Esophagus muscularis mucosa (tissue), 4 donors: Measurements from ENCODE around the gene MRPS24. TPM values are rescaled to one million over a fixed set of nuclear protein-coding genes. Genes with fewer than 3 reads are reported as not detected.

Experiments
- DNase-seq: peaks from one replicate; pipeline ENCODE4 v3.0.0-alpha.2; 2017; ENCODE audit errors: extremely low spot score
- H3K27ac ChIP-seq, 4 donors: fragments of 200-600 bp; sonication (generic); replicated peaks in 1 of 4; 1 replicate in 3 of 4; 2 replicates in 1 of 4; pipeline ENCODE4 v1.5.1; 2016 to 2019; ENCODE audit warnings: mild to moderate bottlenecking in 1 of 4
- H3K27me3 ChIP-seq, 4 donors: fragments of 200-600 bp; sonication (generic); one replicate each; pipeline versions ENCODE4 v1.5.1 to v1.6.0; 2016 to 2019
- H3K36me3 ChIP-seq, 4 donors: fragments of 200-600 bp; sonication (generic); one replicate each; pipeline ENCODE4 v1.5.1; 2016 to 2019
- H3K4me1 ChIP-seq, 4 donors: fragments of 200-600 bp; sonication (generic); one replicate each; pipeline ENCODE4 v1.5.1; 2016 to 2019
- H3K4me3 ChIP-seq, 4 donors: fragments of 200-600 bp; sonication (generic); 1 replicate in 2 of 4; 2 replicates in 2 of 4; pipeline ENCODE4 v1.5.1; 2016 to 2019; ENCODE audit warnings: mild to moderate bottlenecking in 4 of 4, moderate library complexity in 1 of 4
- H3K9me3 ChIP-seq, 4 donors: fragments of 200-600 bp; sonication (generic); 1 replicate in 3 of 4; 2 replicates in 1 of 4; pipeline ENCODE4 v1.5.1; 2016 to 2019
- EP300 ChIP-seq: sonication (generic); formaldehyde crosslinking; IDR thresholded peaks from one replicate; pipeline ENCODE4 v1.6.1; 2017; ENCODE audit warnings: antibody characterized with exemption
- POLR2A ChIP-seq: fragments of 450-650 bp; IDR thresholded peaks from one replicate; pipeline ENCODE4 v1.6.1; 2017; ENCODE audit warnings: antibody characterized with exemption, moderate library complexity, mild to moderate bottlenecking, low read depth
- POLR2AphosphoS5 ChIP-seq, 2 donors: sonication (generic); formaldehyde crosslinking; IDR thresholded peaks; one replicate each; pipeline ENCODE4 v1.6.1; 2017; ENCODE audit warnings: antibody characterized with exemption in 2 of 2
- WGBS: methylation state at CpG from one replicate; pipeline ENCODE4 v1.1.5; 2018; 5-methylcytosine and 5-hydroxymethylcytosine counted together
- intact Hi-C: fragments of 100-400 bp; cut with DNase I; formaldehyde crosslinking; loops from one replicate; pipeline ENCODE4 v1.15.1; 2023
- total RNA-seq, 4 donors: library from RNA; depleted of rRNA; stranded (reverse); fragments of >200 nt; gene quantifications; one replicate each; pipeline versions ENCODE4 v1.1.0 to v1.2.1, GENCODE V29; 2016
- TF ChIP-seq, protein P1 (sequence below), 3 experiments: fragments of 200-600 bp in 2 of 3; fragments of 450-650 bp in 1 of 3; sonication (generic) in 2 of 3; IDR thresholded peaks; one replicate each; pipeline ENCODE4 v1.5.1; 2017 to 2019; ENCODE audit warnings: antibody characterized with exemption in 3 of 3, mild to moderate bottlenecking in 2 of 3, moderate library complexity in 1 of 3

The MRPS24 gene
- total RNA-seq, 4 donors from 2014 or later: 72.2 to 93.3 (median 76.2) TPM

DNA sequence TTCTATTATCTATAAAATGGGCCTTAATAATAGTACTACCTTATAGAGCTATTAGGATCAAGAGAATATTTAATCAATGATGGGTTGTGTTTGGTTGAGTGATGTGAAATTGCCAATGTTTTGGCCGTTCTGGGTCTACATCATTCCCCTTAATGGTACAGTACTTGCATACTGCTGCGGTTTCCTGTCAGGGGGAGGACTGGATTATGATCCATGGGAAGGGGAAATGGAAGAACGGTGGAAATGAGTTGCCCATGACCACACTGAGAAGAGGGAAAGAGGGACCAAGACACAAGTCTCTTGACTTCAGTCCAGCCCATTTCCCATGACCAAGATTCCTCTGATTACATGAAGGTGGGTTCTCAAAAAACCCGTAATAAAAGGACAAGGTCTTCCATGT lies 999 bp upstream of the MRPS24 start:
- intact Hi-C loops: loop anchor here (5.0 kb wide), 1 partner anchor 37 kb away; the partner anchor contains the start of gene URGCP
- H3K4me3 ChIP-seq: peak overlapping the region in 3 of 4 donors; percentile 87 to 96 (median 92)

DNA sequence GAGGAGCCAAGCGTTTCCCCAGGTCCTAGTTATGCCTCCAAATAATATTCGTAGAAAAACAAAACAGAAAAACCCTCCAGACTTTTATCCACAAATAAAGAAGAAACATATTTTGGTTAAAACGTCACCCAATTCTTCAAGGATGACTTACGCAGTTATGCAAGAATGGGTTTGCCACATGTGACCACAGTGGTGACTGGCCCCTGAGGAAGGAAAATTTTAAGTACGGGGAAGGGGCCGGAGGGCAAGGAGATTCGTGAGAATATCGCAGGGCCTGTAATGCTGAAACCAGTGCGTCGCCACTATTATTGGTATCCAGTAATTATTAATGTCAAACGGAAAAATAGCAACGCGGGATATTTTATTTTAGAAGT lies 537 bp upstream of the MRPS24 start:
- DNase-seq: no peak
- no peaks in the 10 kb centered on the region for H3K27me3 ChIP-seq
- H3K4me1 ChIP-seq: peaks cover 30 to 42% (median 41%) of the 10 kb centered on the region in 4 donors
- no peaks in the 10 kb centered on the region for H3K9me3 ChIP-seq
- peaks cover 14 to 35% (median 23%) of the 10 kb centered on the region in 4 donors for H3K36me3 ChIP-seq
- H3K4me3 ChIP-seq: peak overlapping the region; percentile 87 to 96 (median 94)
- intact Hi-C loops: loop anchor here (5.0 kb wide), 1 partner anchor 37 kb away; the partner anchor contains the start of gene URGCP
- peak overlapping the region; percentile 85 to 93 (median 90) for H3K27ac ChIP-seq
- TF ChIP-seq POLR2AphosphoS5 (IDR thresholded peaks at IDR 0.05): peak in 1 of 2 donors; percentile 44
- TF ChIP-seq, protein P1, sequence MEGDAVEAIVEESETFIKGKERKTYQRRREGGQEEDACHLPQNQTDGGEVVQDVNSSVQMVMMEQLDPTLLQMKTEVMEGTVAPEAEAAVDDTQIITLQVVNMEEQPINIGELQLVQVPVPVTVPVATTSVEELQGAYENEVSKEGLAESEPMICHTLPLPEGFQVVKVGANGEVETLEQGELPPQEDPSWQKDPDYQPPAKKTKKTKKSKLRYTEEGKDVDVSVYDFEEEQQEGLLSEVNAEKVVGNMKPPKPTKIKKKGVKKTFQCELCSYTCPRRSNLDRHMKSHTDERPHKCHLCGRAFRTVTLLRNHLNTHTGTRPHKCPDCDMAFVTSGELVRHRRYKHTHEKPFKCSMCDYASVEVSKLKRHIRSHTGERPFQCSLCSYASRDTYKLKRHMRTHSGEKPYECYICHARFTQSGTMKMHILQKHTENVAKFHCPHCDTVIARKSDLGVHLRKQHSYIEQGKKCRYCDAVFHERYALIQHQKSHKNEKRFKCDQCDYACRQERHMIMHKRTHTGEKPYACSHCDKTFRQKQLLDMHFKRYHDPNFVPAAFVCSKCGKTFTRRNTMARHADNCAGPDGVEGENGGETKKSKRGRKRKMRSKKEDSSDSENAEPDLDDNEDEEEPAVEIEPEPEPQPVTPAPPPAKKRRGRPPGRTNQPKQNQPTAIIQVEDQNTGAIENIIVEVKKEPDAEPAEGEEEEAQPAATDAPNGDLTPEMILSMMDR (IDR thresholded peaks at IDR 0.05): no peak
- no peak for TF ChIP-seq POLR2A
- no peak for TF ChIP-seq EP300
- WGBS: 40% methylated on average over 13 of the region's 13 CpGs

More for the DNA sequence above, 999 bp upstream of the MRPS24 start:
- H3K4me1 ChIP-seq: peaks cover 30 to 42% (median 41%) of the 10 kb centered on the region in 4 donors
- TF ChIP-seq POLR2AphosphoS5 (IDR thresholded peaks at IDR 0.05): no peak
- TF ChIP-seq POLR2A: no peak
- TF ChIP-seq EP300: no peak
- TF ChIP-seq, protein P1 (IDR thresholded peaks at IDR 0.05): no peak
- H3K27me3 ChIP-seq: no peaks in the 10 kb centered on the region
- H3K27ac ChIP-seq: peak overlapping the region; percentile 85 to 93 (median 90)
- no peak for DNase-seq
- H3K36me3 ChIP-seq: peaks cover 14 to 37% (median 27%) of the 10 kb centered on the region in 4 donors
- no peaks in the 10 kb centered on the region for H3K9me3 ChIP-seq
- 86% methylated on average over 4 of the region's 4 CpGs for WGBS

DNA sequence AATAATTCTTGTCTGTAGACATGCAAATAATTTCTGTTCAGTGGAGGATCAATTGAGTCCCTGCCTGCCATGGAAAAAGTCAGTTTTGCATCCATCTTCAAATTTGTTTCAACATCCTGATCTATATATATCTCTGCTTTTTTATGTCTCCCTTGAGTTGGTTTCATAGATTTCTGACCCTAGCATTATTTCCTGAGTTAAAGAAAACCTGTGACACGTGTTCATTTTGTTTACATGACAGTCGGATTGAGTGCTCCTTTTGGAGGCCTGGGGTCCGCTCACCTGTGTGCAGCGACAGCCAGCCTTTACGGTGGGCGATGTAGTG lies 674 bp downstream of the MRPS24 start:
- H3K27ac ChIP-seq: peak overlapping the region; percentile 85 to 93 (median 90)
- intact Hi-C loops: no loop called here
- no peaks in the 10 kb centered on the region for H3K9me3 ChIP-seq
- no peak for DNase-seq
- TF ChIP-seq, protein P1 (IDR thresholded peaks at IDR 0.05): no peak
- TF ChIP-seq POLR2A: no peak
- TF ChIP-seq POLR2AphosphoS5 (IDR thresholded peaks at IDR 0.05): no peak
- TF ChIP-seq EP300: no peak
- H3K4me3 ChIP-seq: peak overlapping the region; percentile 87 to 96 (median 94)
- H3K4me1 ChIP-seq: peaks cover 30 to 41% (median 39%) of the 10 kb centered on the region in 4 donors
- peaks cover 14 to 28% (median 22%) of the 10 kb centered on the region in 4 donors for H3K36me3 ChIP-seq
- H3K27me3 ChIP-seq: no peaks in the 10 kb centered on the region
- 0% methylated on average over 6 of the region's 6 CpGs for WGBS

DNA sequence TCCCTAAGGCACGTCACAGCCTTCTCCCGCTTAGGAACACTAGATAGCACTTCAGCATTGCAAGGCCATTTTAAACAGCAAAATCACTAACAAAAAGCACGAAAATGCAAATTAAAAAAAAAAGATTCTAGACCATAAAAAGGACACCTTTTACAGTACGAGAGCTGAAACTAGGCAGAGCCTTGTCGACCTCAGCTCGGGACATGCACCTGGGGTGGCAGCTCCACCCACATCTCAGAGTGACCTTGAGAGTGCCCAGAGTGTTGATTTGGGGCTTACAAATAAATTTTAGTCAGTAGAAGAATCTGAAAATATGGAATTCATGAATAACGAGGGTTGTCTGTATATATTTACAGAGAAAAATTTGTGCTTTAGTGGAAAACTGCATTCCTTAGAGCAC lies 1.1 kb downstream of the MRPS24 start:
- intact Hi-C loops: no loop called here
- H3K4me1 ChIP-seq: peaks cover 29 to 38% (median 35%) of the 10 kb centered on the region in 4 donors
- H3K4me3 ChIP-seq: peak overlapping the region; percentile 87 to 96 (median 94)
- TF ChIP-seq POLR2AphosphoS5 (IDR thresholded peaks at IDR 0.05): no peak
- TF ChIP-seq, protein P1 (IDR thresholded peaks at IDR 0.05): no peak
- no peak for TF ChIP-seq EP300
- no peak for TF ChIP-seq POLR2A
- no peaks in the 10 kb centered on the region for H3K9me3 ChIP-seq
- H3K27ac ChIP-seq: peak overlapping the region in 1 of 4 donors; percentile 93
- 75% methylated on average over 7 of the region's 7 CpGs for WGBS
- peaks cover 14 to 28% (median 22%) of the 10 kb centered on the region in 4 donors for H3K36me3 ChIP-seq
- no peak for DNase-seq
- no peaks in the 10 kb centered on the region for H3K27me3 ChIP-seq

DNA sequence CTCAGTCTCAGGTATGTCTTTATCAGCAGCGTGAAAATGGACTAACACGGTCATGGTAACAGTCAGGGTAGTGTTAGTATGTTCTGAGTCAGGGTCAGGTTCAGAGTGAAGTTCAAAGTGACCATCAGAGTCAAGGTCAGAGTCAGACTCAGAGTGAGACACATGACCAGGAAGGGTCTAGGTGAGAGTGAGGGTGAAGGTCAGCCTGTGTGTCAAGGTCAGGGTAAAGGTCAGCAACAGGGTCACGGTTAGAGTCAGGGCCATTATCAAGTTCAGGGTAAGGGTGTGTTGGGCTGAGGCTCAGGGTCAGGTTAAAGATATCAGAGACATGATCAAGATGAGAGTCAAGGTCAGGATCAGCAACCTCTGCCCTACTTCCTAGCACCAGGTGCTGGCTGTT lies 4.0 kb downstream of the MRPS24 start:
- H3K27ac ChIP-seq: no peak overlapping the region
- H3K4me3 ChIP-seq: no peak overlapping the region
- peaks cover 14 to 28% (median 22%) of the 10 kb centered on the region in 4 donors for H3K36me3 ChIP-seq
- no peaks in the 10 kb centered on the region for H3K27me3 ChIP-seq
- no peak for DNase-seq
- WGBS: 100% methylated on average over 3 of the region's 3 CpGs
- intact Hi-C loops: no loop called here
- no peaks in the 10 kb centered on the region for H3K9me3 ChIP-seq
- H3K4me1 ChIP-seq: peaks cover 14 to 21% (median 19%) of the 10 kb centered on the region in 4 donors
- TF ChIP-seq EP300 (no peak), POLR2AphosphoS5 (IDR thresholded peaks at IDR 0.05) (no peak), POLR2A (no peak)
- TF ChIP-seq, protein P1 (IDR thresholded peaks at IDR 0.05): no peak
